Panc1 (cell line): ENCODE results near the gene CHST6. TPM values are rescaled to one million over a fixed set of nuclear protein-coding genes. Genes with fewer than 3 reads are reported as not detected.
A peak's percentile ranks its signal among the peaks of the same experiment; 100 is the strongest.

Experiments
- ATAC-seq: fragments of 200-7000 bp; cut with Tn5 transposase; 2 replicates; pipeline ENCODE4 v1.9.1; 2020; ENCODE audit warnings: mild to moderate bottlenecking, moderate library complexity
- BruUV-seq: library from RNA; stranded (reverse); fragments of 400-500 nt; replicated peaks from 2 replicates; lab custom pipeline; 2021; lab: Mats Ljungman, UMichigan
- CTCF ChIA-PET: fragments of 300-600 bp; sonication (Branson Sonifier 250); formaldehyde crosslinking; loops from one replicate; lab custom pipeline; 2022; ENCODE audit warnings: antibody characterized with exemption; lab: Charles Lee
- POLR2A ChIA-PET: fragments of 300-600 bp; sonication (Branson Sonifier 250); formaldehyde crosslinking; loops from one replicate; lab custom pipeline; 2022; ENCODE audit warnings: antibody characterized with exemption; lab: Charles Lee
- DNase-seq: peaks from one replicate; pipeline ENCODE4 v3.0.0-alpha.2; 2010; ENCODE audit warnings: low read depth, low spot score
- H3K27ac ChIP-seq: 2 replicates; pipeline ENCODE4 v1.5.1; 2011; ENCODE audit warnings: mild to moderate bottlenecking, low read length, inconsistent platforms
- H3K27me3 ChIP-seq: fragments of 200-500 bp; sonication (Bioruptor generic); 2 replicates; pipeline ENCODE4 v1.6.0; 2014; ENCODE audit warnings: low read length, inconsistent platforms; ENCODE audit not compliant: control insufficient read depth, insufficient read depth
- H3K36me3 ChIP-seq: fragments of 200-500 bp; sonication (Bioruptor generic); 2 replicates; pipeline ENCODE4 v1.5.1; 2014; ENCODE audit warnings: inconsistent platforms, mild to moderate bottlenecking, low read length, moderate library complexity; ENCODE audit not compliant: control insufficient read depth, insufficient read depth
- H3K4me1 ChIP-seq: 2 replicates; pipeline ENCODE4 v1.5.1; 2011; ENCODE audit warnings: inconsistent platforms, mild to moderate bottlenecking, low read length, moderate library complexity; ENCODE audit not compliant: control insufficient read depth, insufficient read depth
- H3K4me3 ChIP-seq, 2 experiments: 2 replicates each; pipeline ENCODE4 v1.5.1; 2011 to 2012; ENCODE audit warnings: low read depth in 2 of 2, low read length in 2 of 2, mild to moderate bottlenecking in 2 of 2, inconsistent platforms in 1 of 2, moderate library complexity in 1 of 2
- H3K9me3 ChIP-seq: fragments of 200-500 bp; sonication (Bioruptor generic); 2 replicates; pipeline ENCODE4 v1.5.1; 2014; ENCODE audit warnings: low read depth, mild to moderate bottlenecking, inconsistent platforms, low read length, moderate library complexity; ENCODE audit not compliant: control insufficient read depth, insufficient read depth
- POLR2AphosphoS5 ChIP-seq: IDR thresholded peaks from 2 replicates; pipeline ENCODE4 v1.6.1; 2012; ENCODE audit warnings: mild to moderate bottlenecking, low read depth, low read length, moderate library complexity
- SIN3A ChIP-seq: IDR thresholded peaks from 2 replicates; pipeline ENCODE4 v1.6.1; 2012; ENCODE audit warnings: low read depth, mild to moderate bottlenecking, low read length, moderate library complexity, borderline replicate concordance; ENCODE audit not compliant: insufficient read depth
- TCF7L2 ChIP-seq: IDR thresholded peaks from 2 replicates; pipeline ENCODE4 v1.6.1; 2011; ENCODE audit warnings: mild to moderate bottlenecking, low read depth, low read length, inconsistent platforms
- in situ Hi-C: cut with HindIII; loops from 2 replicates; pipeline ENCODE4 v1.10.0; 2016; ENCODE audit warnings: low sequenced_read_pairs, low pct_unique_long_range_greater_than_20kb
- intact Hi-C: fragments of 100-400 bp; cut with micrococcal nuclease; formaldehyde crosslinking; loops from one replicate; pipeline ENCODE4 v1.10.0; 2022; ENCODE audit not compliant: unreplicated experiment
- total RNA-seq: library from RNA; stranded (reverse); gene quantifications from one replicate; pipeline ENCODE4 v1.2.1, GENCODE V29; 2021; ENCODE audit not compliant: unreplicated experiment
- TF ChIP-seq, protein P1 (sequence below): fragments of 450-650 bp; IDR thresholded peaks from 2 replicates; pipeline ENCODE4 v1.5.1; 2017; ENCODE audit warnings: mild to moderate bottlenecking
- TF ChIP-seq, protein P2 (sequence below), 2 experiments: IDR thresholded peaks; 2 replicates each; pipeline ENCODE4 v1.6.1; 2011 to 2012; ENCODE audit warnings: low read depth in 2 of 2, control low read depth in 1 of 2, low read length in 1 of 2, mild to moderate bottlenecking in 1 of 2, moderate library complexity in 1 of 2; ENCODE audit not compliant: insufficient read depth in 1 of 2

The CHST6 gene
- total RNA-seq, 1 experiment from 2014 or later = 0.05 TPM

DNA sequence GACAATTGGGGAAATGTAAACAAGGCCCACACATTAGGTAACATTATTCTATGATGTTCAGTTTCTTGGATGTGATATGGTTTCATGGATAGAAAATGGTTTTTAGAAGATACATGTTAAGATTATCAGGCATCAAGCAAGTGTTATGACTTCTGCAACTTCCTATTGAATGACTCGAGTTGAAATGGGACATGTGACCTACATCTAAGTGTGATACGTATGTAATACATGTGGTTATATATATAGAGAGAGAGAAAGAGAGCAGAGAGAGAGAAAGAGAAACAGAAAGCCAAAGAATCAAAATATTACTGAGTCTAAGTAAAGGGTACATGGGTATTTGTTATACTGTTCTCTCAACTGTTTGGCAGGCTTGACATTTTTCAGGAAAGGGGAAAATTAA lies 32.4 kb downstream of the CHST6 start:
- DNase-seq (no peak), ATAC-seq (no peak)
- intact Hi-C loops = no loop called here
- Histone ChIP-seq H3K4me3 (peak overlapping the region; percentile 65 to 68), H3K4me1 (no peaks in the 10 kb centered on the region; the same call in 1 of the 2 replicates), H3K27me3 (no peaks in the 10 kb centered on the region), H3K36me3 (no peaks in the 10 kb centered on the region), H3K9me3 (no peaks in the 10 kb centered on the region), H3K27ac (no peak overlapping the region)
- no TSS peak for BruUV-seq
- in situ Hi-C loops = no loop called here
- CTCF ChIA-PET = no interaction called here
- POLR2A ChIA-PET = no interaction called here
- TF ChIP-seq TCF7L2 = no peak
- TF ChIP-seq, protein P1, sequence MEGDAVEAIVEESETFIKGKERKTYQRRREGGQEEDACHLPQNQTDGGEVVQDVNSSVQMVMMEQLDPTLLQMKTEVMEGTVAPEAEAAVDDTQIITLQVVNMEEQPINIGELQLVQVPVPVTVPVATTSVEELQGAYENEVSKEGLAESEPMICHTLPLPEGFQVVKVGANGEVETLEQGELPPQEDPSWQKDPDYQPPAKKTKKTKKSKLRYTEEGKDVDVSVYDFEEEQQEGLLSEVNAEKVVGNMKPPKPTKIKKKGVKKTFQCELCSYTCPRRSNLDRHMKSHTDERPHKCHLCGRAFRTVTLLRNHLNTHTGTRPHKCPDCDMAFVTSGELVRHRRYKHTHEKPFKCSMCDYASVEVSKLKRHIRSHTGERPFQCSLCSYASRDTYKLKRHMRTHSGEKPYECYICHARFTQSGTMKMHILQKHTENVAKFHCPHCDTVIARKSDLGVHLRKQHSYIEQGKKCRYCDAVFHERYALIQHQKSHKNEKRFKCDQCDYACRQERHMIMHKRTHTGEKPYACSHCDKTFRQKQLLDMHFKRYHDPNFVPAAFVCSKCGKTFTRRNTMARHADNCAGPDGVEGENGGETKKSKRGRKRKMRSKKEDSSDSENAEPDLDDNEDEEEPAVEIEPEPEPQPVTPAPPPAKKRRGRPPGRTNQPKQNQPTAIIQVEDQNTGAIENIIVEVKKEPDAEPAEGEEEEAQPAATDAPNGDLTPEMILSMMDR = no peak
- no peak for TF ChIP-seq SIN3A
- no peak for TF ChIP-seq POLR2AphosphoS5
- TF ChIP-seq, protein P2, sequence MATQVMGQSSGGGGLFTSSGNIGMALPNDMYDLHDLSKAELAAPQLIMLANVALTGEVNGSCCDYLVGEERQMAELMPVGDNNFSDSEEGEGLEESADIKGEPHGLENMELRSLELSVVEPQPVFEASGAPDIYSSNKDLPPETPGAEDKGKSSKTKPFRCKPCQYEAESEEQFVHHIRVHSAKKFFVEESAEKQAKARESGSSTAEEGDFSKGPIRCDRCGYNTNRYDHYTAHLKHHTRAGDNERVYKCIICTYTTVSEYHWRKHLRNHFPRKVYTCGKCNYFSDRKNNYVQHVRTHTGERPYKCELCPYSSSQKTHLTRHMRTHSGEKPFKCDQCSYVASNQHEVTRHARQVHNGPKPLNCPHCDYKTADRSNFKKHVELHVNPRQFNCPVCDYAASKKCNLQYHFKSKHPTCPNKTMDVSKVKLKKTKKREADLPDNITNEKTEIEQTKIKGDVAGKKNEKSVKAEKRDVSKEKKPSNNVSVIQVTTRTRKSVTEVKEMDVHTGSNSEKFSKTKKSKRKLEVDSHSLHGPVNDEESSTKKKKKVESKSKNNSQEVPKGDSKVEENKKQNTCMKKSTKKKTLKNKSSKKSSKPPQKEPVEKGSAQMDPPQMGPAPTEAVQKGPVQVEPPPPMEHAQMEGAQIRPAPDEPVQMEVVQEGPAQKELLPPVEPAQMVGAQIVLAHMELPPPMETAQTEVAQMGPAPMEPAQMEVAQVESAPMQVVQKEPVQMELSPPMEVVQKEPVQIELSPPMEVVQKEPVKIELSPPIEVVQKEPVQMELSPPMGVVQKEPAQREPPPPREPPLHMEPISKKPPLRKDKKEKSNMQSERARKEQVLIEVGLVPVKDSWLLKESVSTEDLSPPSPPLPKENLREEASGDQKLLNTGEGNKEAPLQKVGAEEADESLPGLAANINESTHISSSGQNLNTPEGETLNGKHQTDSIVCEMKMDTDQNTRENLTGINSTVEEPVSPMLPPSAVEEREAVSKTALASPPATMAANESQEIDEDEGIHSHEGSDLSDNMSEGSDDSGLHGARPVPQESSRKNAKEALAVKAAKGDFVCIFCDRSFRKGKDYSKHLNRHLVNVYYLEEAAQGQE (IDR thresholded peaks at IDR 0.05; ENCODE audit: insufficient read depth in 1 of 2, low read depth in 2 of 2, low read length in 1 of 2) = no peak

DNA sequence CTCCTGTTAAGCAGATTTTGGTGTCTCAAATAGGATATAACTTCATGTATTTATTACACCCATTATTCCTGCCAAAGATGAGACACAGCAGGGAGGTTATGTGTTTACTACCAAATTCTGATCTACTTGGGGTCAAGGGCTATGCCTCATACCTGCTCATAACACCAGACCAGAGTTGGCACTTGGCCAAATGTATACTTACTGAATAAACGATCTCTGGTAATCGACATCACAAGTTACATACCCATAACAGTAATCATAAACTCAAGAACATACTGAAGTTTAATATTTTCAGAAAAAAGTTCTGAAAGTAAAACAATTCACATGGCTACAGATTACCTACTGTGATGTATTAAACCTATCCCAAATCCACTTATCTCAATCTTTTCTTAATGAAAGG lies 33.7 kb downstream of the CHST6 start:
- in situ Hi-C loops (no loop called here), intact Hi-C loops (no loop called here)
- no TSS peak for BruUV-seq
- ChIA-PET POLR2A (no interaction called here), CTCF (no interaction called here)
- Histone ChIP-seq H3K4me1 (no peaks in the 10 kb centered on the region; the same call in 1 of the 2 replicates), H3K36me3 (no peaks in the 10 kb centered on the region), H3K4me3 (no peak overlapping the region), H3K27ac (no peak overlapping the region), H3K27me3 (no peaks in the 10 kb centered on the region), H3K9me3 (no peaks in the 10 kb centered on the region)
- TF ChIP-seq, protein P1 = no peak
- TF ChIP-seq SIN3A = no peak
- no peak for TF ChIP-seq POLR2AphosphoS5
- TF ChIP-seq TCF7L2 = no peak
- TF ChIP-seq, protein P2 (IDR thresholded peaks at IDR 0.05; ENCODE audit: insufficient read depth in 1 of 2, low read depth in 2 of 2, low read length in 1 of 2) = no peak
- no peak for ATAC-seq
- DNase-seq = no peak
